Testis (tissue), 2 donors: ENCODE data around the gene ZSCAN26.

Experiments
- CTCF ChIP-seq, 3 experiments: fragments of 450-650 bp in 2 of 3; fragments of 200-600 bp in 1 of 3; sonication (generic) in 1 of 3; IDR thresholded peaks; one replicate each; pipeline ENCODE4 v1.5.1; 2016 to 2019; ENCODE audit warnings: antibody characterized with exemption in 3 of 3, mild to moderate bottlenecking in 2 of 3, moderate library complexity in 1 of 3
- POLR2A ChIP-seq: fragments of 450-650 bp; IDR thresholded peaks from one replicate; pipeline ENCODE4 v1.6.1; 2017; ENCODE audit warnings: antibody characterized with exemption, mild to moderate bottlenecking, moderate library complexity

DNA sequence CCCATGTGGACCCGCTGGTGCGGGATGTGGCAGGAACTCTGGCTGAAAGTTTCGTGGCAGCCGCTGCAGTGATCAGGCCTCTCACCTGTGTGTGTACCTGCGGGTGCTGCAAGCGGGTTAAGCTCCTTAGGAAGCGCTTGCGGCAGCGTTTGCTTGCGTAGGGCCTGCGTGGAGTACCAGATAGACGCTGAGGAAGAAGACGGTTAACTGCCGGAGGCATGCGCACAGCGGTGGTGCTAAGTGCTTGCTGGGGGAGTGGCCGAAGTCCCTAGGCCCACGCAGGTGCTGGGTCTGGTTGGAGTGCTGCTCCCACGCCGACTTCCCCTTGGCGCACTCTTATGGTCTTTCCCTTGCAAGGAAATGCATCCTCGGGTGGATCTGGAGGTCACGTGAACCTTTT lies 46.0 kb downstream of the ZSCAN26 start:
- TF ChIP-seq CTCF (IDR thresholded peaks at IDR 0.05) (no peak), POLR2A (no peak)
